A549 (cell line): Measurements from ENCODE around the gene TBX10. TPM values are rescaled to one million over a fixed set of nuclear protein-coding genes. Genes with fewer than 3 reads are reported as not detected.

ENCODE experiments used
- ATAC-seq, 2 experiments: fragments of 200-7000 bp in 1 of 2; fragments of >200 bp in 1 of 2; cut with Nextera tagmentation in 1 of 2; cut with Tn5 transposase in 1 of 2; 3 replicates each; pipeline versions ENCODE4 v1.8.0 to v1.9.1; 2018 to 2020; ENCODE audit warnings: mild to moderate bottlenecking in 1 of 2, moderate library complexity in 1 of 2
- CTCF ChIA-PET: fragments of 300-600 bp; sonication (Branson Sonifier 250); formaldehyde crosslinking; extraction: SDS; loops from one replicate; lab custom pipeline; 2021; ENCODE audit warnings: antibody characterized with exemption, inconsistent platforms; lab: Yijun Ruan, JAX
- POLR2A ChIA-PET: fragments of 350-600 bp; formaldehyde crosslinking; extraction: SDS; loops from one replicate; lab custom pipeline; 2021; ENCODE audit warnings: antibody characterized with exemption, inconsistent platforms; lab: Yijun Ruan, JAX
- DNase-seq, 2 experiments: peaks; one replicate each; pipeline versions ENCODE4 v3.0.0 to v3.0.0-alpha.2; 2011 to 2016; ENCODE audit warnings: low read depth in 1 of 2, low spot score in 1 of 2
- FAIRE-seq: peaks from 2 replicates; lab custom pipeline; 2011; peaks lifted over from hg19 to GRCh38; lab: Jason Lieb, UNC
- H3K27ac ChIP-seq, 2 experiments: fragments of >200 bp; sonication (Bioruptor Twin); formaldehyde crosslinking; 3 replicates each; pipeline ENCODE4 v1.5.1; 2016 to 2017
- H3K4me1 ChIP-seq: fragments of >200 bp; sonication (Bioruptor Twin); formaldehyde crosslinking; 3 replicates; pipeline ENCODE4 v1.6.1; 2016
- H3K4me2 ChIP-seq: fragments of >200 bp; sonication (Bioruptor Twin); formaldehyde crosslinking; 3 replicates; pipeline ENCODE4 v1.6.1; 2016
- H3K4me3 ChIP-seq: fragments of >200 bp; sonication (Bioruptor Twin); formaldehyde crosslinking; 3 replicates; pipeline ENCODE4 v1.5.1; 2016
- H3K9me3 ChIP-seq: fragments of >200 bp; sonication (Bioruptor Twin); formaldehyde crosslinking; 3 replicates; pipeline ENCODE4 v1.6.1; 2016
- CBX8 ChIP-seq: fragments of 200-600 bp; sonication (generic); IDR thresholded peaks from 2 replicates; pipeline ENCODE4 v1.6.1; 2016
- FOSL2 ChIP-seq, 2 experiments: fragments of 450-650 bp in 1 of 2; fragments of >200 bp in 1 of 2; sonication (Bioruptor Twin) in 1 of 2; formaldehyde crosslinking; IDR thresholded peaks; 2 replicates each; pipeline versions ENCODE4 v1.5.0 to v1.6.1; 2016 to 2020; ENCODE audit warnings: mild to moderate bottlenecking in 1 of 2, moderate library complexity in 1 of 2
- FOXS1 ChIP-seq: fragments of 250-450 bp; sonication (Bioruptor Pico); IDR thresholded peaks from 2 replicates; pipeline ENCODE4 v1.5.0; 2020; ENCODE audit warnings: mild to moderate bottlenecking, moderate library complexity
- HEYL ChIP-seq: fragments of 250-450 bp; sonication (Bioruptor Pico); IDR thresholded peaks from 2 replicates; pipeline ENCODE4 v1.8.0; 2021; ENCODE audit warnings: mild to moderate bottlenecking, moderate library complexity
- HOXA7 ChIP-seq: fragments of 250-450 bp; sonication (Bioruptor Pico); IDR thresholded peaks from 2 replicates; pipeline ENCODE4 v1.5.0; 2020; ENCODE audit warnings: mild to moderate bottlenecking, moderate library complexity
- HOXB13 ChIP-seq: fragments of 250-450 bp; sonication (Bioruptor Pico); IDR thresholded peaks from 2 replicates; pipeline ENCODE4 v1.5.0; 2020; ENCODE audit warnings: low read depth, mild to moderate bottlenecking, moderate library complexity
- MYC ChIP-seq: IDR thresholded peaks from 2 replicates; pipeline ENCODE4 v1.6.1; 2012; ENCODE audit warnings: mild to moderate bottlenecking, inconsistent platforms, low read length, improper control_type of control experiment, borderline replicate concordance
- NFE2L2 ChIP-seq: fragments of 150-350 bp; conservative IDR thresholded peaks from 2 replicates; pipeline ENCODE4 v1.6.1; 2014; ENCODE audit warnings: low read length
- POLR2A ChIP-seq: IDR thresholded peaks from 2 replicates; pipeline ENCODE4 v1.6.1; 2012; ENCODE audit warnings: mild to moderate bottlenecking, low read length
- RAD21 ChIP-seq, 2 experiments: fragments of >200 bp in 1 of 2; sonication (Bioruptor Twin) in 1 of 2; formaldehyde crosslinking in 1 of 2; IDR thresholded peaks in 1 of 2; conservative IDR thresholded peaks in 1 of 2; 2 replicates in 1 of 2; 3 replicates in 1 of 2; pipeline ENCODE4 v1.6.1; 2012 to 2018; ENCODE audit warnings: inconsistent platforms in 1 of 2
- RARB ChIP-seq: fragments of 250-450 bp; sonication (Bioruptor Pico); IDR thresholded peaks from 2 replicates; pipeline ENCODE4 v1.8.0; 2021; ENCODE audit warnings: mild to moderate bottlenecking, moderate library complexity
- RNF2 ChIP-seq: fragments of 200-600 bp; sonication (generic); IDR thresholded peaks from 2 replicates; pipeline ENCODE4 v1.6.1; 2016; ENCODE audit warnings: low read depth, mild to moderate bottlenecking, antibody characterized with exemption, moderate library complexity, borderline replicate concordance
- SMC3 ChIP-seq: fragments of >200 bp; sonication (Bioruptor Twin); formaldehyde crosslinking; IDR thresholded peaks from 3 replicates; pipeline ENCODE4 v1.6.1; 2018; ENCODE audit warnings: inconsistent platforms
- TFCP2L1 ChIP-seq: fragments of 250-450 bp; sonication (Bioruptor Pico); IDR thresholded peaks from 2 replicates; pipeline ENCODE4 v1.5.0; 2021; ENCODE audit warnings: mild to moderate bottlenecking
- TP53 ChIP-seq: fragments of 250-450 bp; sonication (Bioruptor Pico); IDR thresholded peaks from 2 replicates; pipeline ENCODE4 v1.5.0; 2021; ENCODE audit warnings: mild to moderate bottlenecking, moderate library complexity
- USF2 ChIP-seq: fragments of 450-650 bp; IDR thresholded peaks from 2 replicates; pipeline ENCODE4 v1.6.1; 2014; ENCODE audit warnings: antibody characterized with exemption
- ZC3H11A ChIP-seq: fragments of 450-650 bp; IDR thresholded peaks from 2 replicates; pipeline ENCODE4 v1.6.1; 2014; ENCODE audit warnings: antibody characterized with exemption, mild to moderate bottlenecking
- ZSCAN20 ChIP-seq: fragments of 250-450 bp; sonication (Bioruptor Pico); IDR thresholded peaks from 2 replicates; pipeline ENCODE4 v1.8.0; 2022; ENCODE audit warnings: mild to moderate bottlenecking, moderate library complexity
- WGBS: methylation state at CpG from one replicate; pipeline ENCODE4 v1.1.6; 2017; ENCODE audit errors: missing lambda C conversion rate; 5-methylcytosine and 5-hydroxymethylcytosine counted together
- polyA plus RNA-seq, 4 experiments: library from polyadenylated mRNA; depleted of rRNA in 3 of 4; stranded (reverse); fragments of >200 nt; fragmentation: RNase III in 1 of 4; extraction: RNeasy Plus Mini Kit Qiagen cat#74134 plus additional on column Dnase treatment in 1 of 4; gene quantifications; 2 replicates in 3 of 4; 3 replicates in 1 of 4; pipeline ENCODE4 v1.2.3, GENCODE V29; 2011 to 2017

The TBX10 gene
- polyA plus RNA-seq, 2 of the 4 experiments (the other 2 are of a cell fraction): not detected

- CTCF ChIA-PET: interaction anchor here (0.6 to 13.0 kb wide), 9 partner anchors 11 to 1364 kb away, joined by 3 to 150 read pairs (median 4); partner anchors contain the start of gene NUDT8
- 60% methylated on average over 19 of the region's 33 CpGs for WGBS
- POLR2A ChIA-PET: no interaction called here
- H3K4me1 ChIP-seq: no peaks in the 10 kb centered on the region
- H3K9me3 ChIP-seq: no peaks in the 10 kb centered on the region
- no peak overlapping the region for H3K4me2 ChIP-seq
- no peak for DNase-seq
- no peak for ATAC-seq
- no peak for TF ChIP-seq HOXB13 (CRISPR knock-in tag)
- no peak for TF ChIP-seq POLR2A
- TF ChIP-seq MYC: no peak
- H3K27ac ChIP-seq: no peak overlapping the region
- H3K4me3 ChIP-seq: no peak overlapping the region
- FAIRE-seq: no peak
Observed at GRCh38 chr11:67664696-67665540, 25.4 kb upstream of the TBX10 start.

GRCh38 chr11:67664213-67664585 lies 24.6 kb upstream of the TBX10 start:
- WGBS: 72% methylated on average over 5 of the region's 16 CpGs
- CTCF ChIA-PET: interaction anchor here (1.2 to 13.0 kb wide), 5 partner anchors 16 to 133 kb away, joined by 3 to 150 read pairs (median 4); partner anchors contain the start of gene NUDT8
- no peak for TF ChIP-seq CBX8
- ATAC-seq (no peak), DNase-seq (no peak), FAIRE-seq (no peak)
- Histone ChIP-seq H3K27ac (no peak overlapping the region), H3K4me3 (no peak overlapping the region), H3K9me3 (no peaks in the 10 kb centered on the region), H3K4me1 (no peaks in the 10 kb centered on the region), H3K4me2 (no peak overlapping the region)
- POLR2A ChIA-PET: no interaction called here

- FAIRE-seq (no peak), DNase-seq (no peak), ATAC-seq (no peak)
- CTCF ChIA-PET: interaction anchor here (13.0 kb wide), 1 partner anchor 33 kb away, joined by 150 read pairs; the partner anchor contains the start of gene NUDT8
- no peak overlapping the region for H3K4me3 ChIP-seq
- H3K4me2 ChIP-seq: no peak overlapping the region
- POLR2A ChIA-PET: no interaction called here
- WGBS: 86% methylated on average over 18 of the region's 22 CpGs
- TF ChIP-seq FOXS1 (CRISPR knock-in tag) (no peak), SMC3 (no peak), TFCP2L1 (CRISPR knock-in tag) (no peak), RAD21 (conservative IDR thresholded peaks at IDR 0.05 in 1 of 2, IDR thresholded peaks at IDR 0.05 in 1 of 2) (no peak), FOSL2 (IDR thresholded peaks at IDR 0.05) (no peak), FOSL2 (CRISPR knock-in tag; IDR thresholded peaks at IDR 0.05) (no peak), ZSCAN20 (CRISPR knock-in tag) (no peak), MYC (no peak), USF2 (no peak), NFE2L2 (no peak), HEYL (CRISPR knock-in tag) (no peak), ZC3H11A (no peak), TP53 (CRISPR knock-in tag) (no peak), RNF2 (no peak), RARB (CRISPR knock-in tag) (no peak), HOXA7 (CRISPR knock-in tag) (no peak)
- no peaks in the 10 kb centered on the region for H3K4me1 ChIP-seq
- H3K27ac ChIP-seq: no peak overlapping the region
- no peaks in the 10 kb centered on the region for H3K9me3 ChIP-seq
Observed at GRCh38 chr11:67663532-67664212, 24.1 kb upstream of the TBX10 start.
